ENCODE results near the gene CHRM5.

CHRM5 gene

DNA sequence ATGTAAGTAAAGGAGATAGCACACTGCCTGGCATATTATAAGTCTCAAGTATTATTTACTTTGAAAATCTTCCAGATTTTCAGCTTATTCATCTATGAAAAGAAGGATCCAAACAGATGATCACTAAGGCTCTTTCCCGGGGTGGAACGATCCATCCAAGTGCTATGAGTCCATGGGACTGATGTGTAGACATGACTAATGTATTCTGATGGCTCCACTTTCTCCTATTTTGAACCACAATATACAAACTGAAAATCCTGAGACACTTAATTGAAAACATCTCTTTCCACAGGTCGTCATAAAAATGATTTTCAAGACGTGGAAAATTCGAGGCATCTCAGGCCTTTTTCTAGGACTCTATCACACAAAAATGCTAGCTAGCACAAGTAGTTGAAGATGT is 33.4 kb upstream of the CHRM5 start:
- TF ChIP-seq TAF1 (IDR thresholded peaks at IDR 0.05; ENCODE audit: borderline replicate concordance, insufficient read depth, low read length) (no peak), POLR2AphosphoS5 (IDR thresholded peaks at IDR 0.05; ENCODE audit: low read depth, low read length) (no peak), FOXP2 (optimal IDR thresholded peaks at IDR 0.05; ENCODE audit: borderline replicate concordance, extremely low read depth, extremely low read length, insufficient read depth) (no peak), SIN3A (IDR thresholded peaks at IDR 0.05; ENCODE audit: borderline replicate concordance, insufficient read depth, low read length) (no peak), REST (IDR thresholded peaks at IDR 0.05; ENCODE audit: insufficient read depth in 1 of 2, low read depth in 2 of 2, low read length in 2 of 2) (no peak)

GRCh38 chr15:33941279-33942063 is 26.8 kb upstream of the CHRM5 start:
- TF ChIP-seq FOXP2 (optimal IDR thresholded peaks at IDR 0.05; ENCODE audit: borderline replicate concordance, extremely low read depth, extremely low read length, insufficient read depth) (no peak), TAF1 (IDR thresholded peaks at IDR 0.05; ENCODE audit: borderline replicate concordance, insufficient read depth, low read length) (no peak), REST (IDR thresholded peaks at IDR 0.05; ENCODE audit: insufficient read depth in 1 of 2, low read depth in 2 of 2, low read length in 2 of 2) (no peak)

DNA sequence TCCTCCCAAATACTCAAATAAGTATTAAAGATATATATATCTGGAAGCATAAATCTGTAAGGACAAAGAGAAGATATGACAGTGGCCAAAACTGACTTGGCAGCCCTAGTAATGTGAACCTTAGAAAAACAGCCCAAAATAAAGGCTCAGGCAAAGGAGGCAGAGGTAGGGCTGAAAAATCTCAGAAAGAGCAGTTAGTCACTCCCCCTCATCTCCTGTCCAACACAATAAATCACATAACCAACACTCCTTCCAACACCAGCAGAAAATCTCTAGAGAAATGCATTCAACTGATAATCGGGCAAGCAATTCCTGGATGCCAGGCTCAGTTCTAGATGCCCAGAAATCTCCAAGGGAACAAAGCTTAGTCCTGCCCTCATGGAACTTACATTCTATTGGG is 22.1 kb upstream of the CHRM5 start:
- TF ChIP-seq TAF1 (IDR thresholded peaks at IDR 0.05; ENCODE audit: borderline replicate concordance, insufficient read depth, low read length): no peak

- TF ChIP-seq POLR2AphosphoS5 (IDR thresholded peaks at IDR 0.05; ENCODE audit: low read depth, low read length): no peak
- no peak for TF ChIP-seq REST (IDR thresholded peaks at IDR 0.05; ENCODE audit: insufficient read depth in 1 of 2, low read depth in 2 of 2, low read length in 2 of 2)
Observed at GRCh38 chr15:33955945-33956344, 12.4 kb upstream of the CHRM5 start.

DNA sequence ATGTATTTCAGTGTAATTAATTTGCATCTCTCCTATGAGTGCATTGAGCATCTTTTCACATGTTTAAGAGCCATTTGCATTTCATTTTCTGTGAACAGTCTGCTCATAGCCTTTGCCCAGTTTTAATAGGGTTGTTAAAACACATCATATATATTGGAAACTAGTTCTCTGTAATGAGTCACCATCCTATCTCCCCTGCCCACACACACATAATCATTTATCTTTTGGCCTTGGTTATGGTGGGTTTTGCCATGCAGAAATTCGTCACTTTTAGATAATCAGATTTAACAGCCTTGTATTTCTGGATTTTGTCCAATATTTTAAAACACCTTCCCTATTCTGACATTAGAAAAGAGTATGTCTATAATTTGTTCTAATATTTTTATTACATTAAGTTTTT is 11.9 kb upstream of the CHRM5 start:
- TF ChIP-seq POLR2AphosphoS5 (IDR thresholded peaks at IDR 0.05; ENCODE audit: low read depth, low read length): no peak
- TF ChIP-seq TAF1 (IDR thresholded peaks at IDR 0.05; ENCODE audit: borderline replicate concordance, insufficient read depth, low read length): no peak
- TF ChIP-seq REST (IDR thresholded peaks at IDR 0.05; ENCODE audit: insufficient read depth in 1 of 2, low read depth in 2 of 2, low read length in 2 of 2): no peak
- TF ChIP-seq SIN3A (IDR thresholded peaks at IDR 0.05; ENCODE audit: borderline replicate concordance, insufficient read depth, low read length): no peak
- TF ChIP-seq FOXP2 (optimal IDR thresholded peaks at IDR 0.05; ENCODE audit: borderline replicate concordance, extremely low read depth, extremely low read length, insufficient read depth): no peak

Data from PFSK-1 (cell line).